ENCODE data around the gene DSTYK.
"Not testable (repeated sequence)": the region's sequence is repeated elsewhere in the genome, so short reads cannot be mapped to it uniquely, and the experiment has no call there.

DSTYK gene

DNA sequence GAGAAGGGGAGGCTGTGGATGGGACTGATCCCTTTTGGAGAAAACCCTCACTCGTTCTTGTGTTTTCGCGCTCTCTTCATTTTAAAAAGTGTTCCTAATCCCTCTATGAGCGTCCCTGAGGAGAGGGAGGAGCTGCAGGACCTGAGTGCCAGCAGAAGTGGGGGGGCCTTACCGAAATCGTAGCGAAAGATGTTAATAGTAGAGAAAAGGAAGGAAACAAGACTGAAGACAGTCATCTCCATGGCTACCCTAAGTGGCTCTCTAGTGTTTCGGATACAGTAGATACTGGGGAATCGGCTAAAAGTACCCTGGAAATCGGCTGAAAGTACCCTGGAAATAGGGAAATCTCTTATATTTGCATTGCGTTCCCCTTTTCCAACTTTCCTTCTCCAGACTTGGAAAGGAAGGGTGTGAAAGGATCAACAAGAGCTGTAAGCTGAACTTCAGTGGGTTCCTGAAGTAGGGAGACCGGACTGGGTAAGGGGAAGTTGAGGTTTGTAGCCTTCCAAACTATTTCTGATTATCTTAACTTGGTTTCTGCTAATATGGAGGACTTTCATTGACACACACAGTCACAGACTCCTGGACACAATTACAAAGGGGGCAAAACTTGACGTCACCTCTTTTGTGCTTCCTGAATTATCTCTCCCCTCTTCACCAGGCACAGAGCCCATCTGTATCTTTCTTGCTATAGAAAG lies 486 bp upstream of the DSTYK start:
- DNase-seq, result no peak

- DNase-seq, result no peak
Measured at GRCh38 chr1:205210756-205211168, 740 bp downstream of the DSTYK start.

- no peak for DNase-seq
Measured at GRCh38 chr1:205208811-205209210, 2.7 kb downstream of the DSTYK start.

- DNase-seq, result no peak
Measured at GRCh38 chr1:205205055-205205454, 6.4 kb downstream of the DSTYK start.

DNA sequence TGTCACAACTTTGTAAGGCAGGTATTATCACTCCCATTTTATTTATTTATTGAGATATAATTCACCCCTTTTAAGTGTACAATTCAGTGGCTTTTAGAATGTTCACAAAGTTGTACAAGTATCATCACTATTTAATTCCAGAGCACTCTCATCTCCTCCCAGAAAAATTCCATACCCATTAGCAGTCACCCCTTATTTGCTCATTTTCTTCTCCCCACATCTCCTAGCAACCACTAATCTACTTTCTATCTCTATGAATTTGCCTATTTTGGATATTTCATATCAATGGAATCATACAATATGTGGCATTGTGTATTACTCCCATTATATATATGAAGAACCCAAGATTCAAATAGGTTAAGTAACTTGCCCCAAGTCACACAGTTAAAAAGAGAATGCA lies 7.0 kb downstream of the DSTYK start:
- DNase-seq, result no peak

- no peak for DNase-seq
Measured at GRCh38 chr1:205199931-205200299, 11.6 kb downstream of the DSTYK start.

- DNase-seq, result peak in 1 of 5 donors; percentile 71
Measured at GRCh38 chr1:205199090-205199930, 12.2 kb downstream of the DSTYK start.

GRCh38 chr1:205192287-205192686 lies 19.2 kb downstream of the DSTYK start:
- no peak for DNase-seq

DNA sequence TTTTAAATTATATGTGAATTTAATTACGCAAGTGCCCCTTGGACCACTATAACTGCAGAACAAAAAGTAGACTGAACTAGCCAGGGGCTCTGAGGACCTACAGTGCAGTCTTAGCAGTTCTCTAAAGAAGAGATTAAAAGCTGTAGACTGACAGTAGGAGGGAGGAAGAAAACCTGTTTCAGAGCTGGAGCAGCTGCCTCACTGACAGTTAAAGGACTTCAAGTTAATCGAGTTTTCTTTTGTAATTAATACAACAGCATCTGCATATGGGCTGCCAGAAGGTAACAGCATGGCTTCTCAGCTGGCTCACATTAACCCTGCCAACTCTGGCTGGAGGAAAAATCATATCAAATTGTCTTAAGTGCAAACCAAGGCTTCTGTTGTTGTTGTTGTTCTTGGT lies 19.9 kb downstream of the DSTYK start:
- DNase-seq, result no peak

GRCh38 chr1:205190845-205191577 lies 20.5 kb downstream of the DSTYK start:
- DNase-seq, result no peak

DNA sequence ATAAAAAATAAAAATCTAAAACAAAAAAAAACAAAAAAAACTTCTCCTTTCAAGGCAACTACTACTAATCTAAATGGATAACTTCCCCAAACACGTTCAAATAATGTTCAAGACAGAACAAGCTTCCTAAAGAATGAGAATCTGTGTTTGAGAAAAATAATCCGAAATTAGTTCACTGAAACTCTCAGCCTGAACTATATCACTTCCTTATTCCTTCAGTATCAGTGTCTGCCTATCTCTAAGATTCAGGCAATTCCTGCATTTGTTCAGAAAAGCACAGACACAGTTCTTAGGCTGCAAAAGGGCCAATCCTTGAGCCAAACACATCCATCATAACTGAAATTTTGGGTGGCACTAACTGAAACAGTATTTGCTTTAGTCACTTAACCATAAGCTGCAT lies 22.4 kb downstream of the DSTYK start:
- DNase-seq, result no peak

GRCh38 chr1:205188596-205188995 lies 22.9 kb downstream of the DSTYK start:
- no peak for DNase-seq

GRCh38 chr1:205188098-205188497 lies 23.4 kb downstream of the DSTYK start:
- no peak for DNase-seq

- no peak for DNase-seq
Measured at GRCh38 chr1:205187420-205187819, 24.1 kb downstream of the DSTYK start.

DNA sequence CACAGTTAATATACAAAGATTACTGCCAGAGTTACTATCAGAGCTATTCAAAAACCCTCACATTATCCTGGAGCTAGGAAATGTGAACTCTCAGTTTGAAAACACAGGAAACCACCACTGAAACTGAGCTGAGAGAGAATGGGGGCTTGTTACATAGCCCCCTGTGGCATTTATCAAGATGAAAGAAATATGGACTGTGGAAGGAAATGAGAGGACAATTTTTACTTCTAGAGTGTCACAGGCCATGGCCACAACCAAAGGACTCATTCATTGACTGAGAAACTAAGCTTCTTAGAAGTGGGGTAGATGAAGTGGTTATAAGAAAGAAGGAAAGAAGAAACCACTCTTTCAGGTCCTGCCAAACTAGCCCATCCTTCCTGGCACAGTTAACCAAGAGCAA lies 25.3 kb downstream of the DSTYK start:
- DNase-seq, result peak in 1 of 5 donors; percentile 78

DNA sequence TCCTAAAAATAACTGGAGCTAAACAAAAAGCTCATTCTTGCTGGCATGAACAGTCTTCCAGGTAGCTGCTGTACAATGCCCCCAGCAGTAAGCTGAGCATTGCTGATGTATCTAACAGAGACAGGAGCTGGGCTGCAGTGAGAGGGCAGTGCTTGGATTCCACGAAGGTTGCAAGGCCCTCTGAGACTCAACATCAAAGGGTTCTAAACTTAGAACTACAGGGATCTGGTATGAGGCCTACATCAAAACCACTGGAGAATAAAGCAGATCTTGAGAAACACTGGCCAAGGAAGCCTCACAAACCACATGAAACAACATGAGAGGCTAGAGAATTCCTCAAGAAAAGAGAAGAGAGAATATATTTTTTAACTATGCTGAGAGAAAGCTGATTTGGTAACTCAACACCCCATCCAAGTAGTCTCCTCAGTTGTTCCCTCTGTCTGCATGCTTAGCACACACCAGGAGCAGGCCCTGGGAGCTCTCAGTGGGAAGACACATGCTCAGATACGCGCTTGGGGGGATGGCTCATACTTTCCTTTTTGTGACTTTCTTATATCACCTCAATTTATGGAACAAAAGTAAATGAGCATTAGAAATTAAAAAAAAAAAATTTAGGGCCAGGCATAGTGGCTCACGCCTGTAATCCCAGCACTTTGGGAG lies 27.7 kb downstream of the DSTYK start:
- no peak for DNase-seq

DNA sequence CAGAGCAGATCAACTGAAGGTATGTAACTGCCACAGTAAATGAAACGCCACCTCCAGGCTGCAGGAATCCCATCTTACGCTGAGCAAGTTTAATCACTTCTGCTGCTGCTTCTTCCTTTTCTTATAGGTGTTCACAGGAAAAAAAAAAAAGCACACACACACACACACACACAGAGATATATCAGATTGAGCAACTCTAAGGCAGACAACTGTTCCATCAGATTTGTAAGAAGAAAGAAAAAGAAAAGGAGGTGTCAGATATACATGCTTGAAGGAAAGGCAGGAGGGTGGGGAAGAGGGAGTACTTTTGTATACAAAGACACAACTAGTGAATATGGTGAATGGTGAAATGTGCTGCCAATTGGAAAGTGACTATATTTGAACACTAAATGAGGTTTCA lies 28.6 kb downstream of the DSTYK start:
- no peak for DNase-seq

DNA sequence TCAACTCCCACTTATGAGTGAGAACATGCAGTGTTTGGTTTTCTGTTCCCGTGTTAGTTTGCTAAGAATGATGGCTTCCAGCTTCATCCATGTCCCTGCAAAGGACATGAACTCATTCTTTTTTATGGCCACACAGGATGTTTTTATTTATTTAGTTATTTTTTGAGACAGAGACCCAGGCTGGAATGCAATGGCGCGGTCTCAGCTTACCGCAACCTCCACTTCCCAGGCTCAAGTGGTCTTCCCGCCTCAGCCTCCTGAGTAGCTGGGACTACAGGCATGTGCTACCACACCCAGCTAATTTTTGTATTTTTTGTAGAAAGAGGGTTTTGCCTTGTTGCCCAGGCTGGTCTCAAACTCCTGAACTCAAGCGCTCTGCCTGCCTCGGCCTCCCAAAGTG lies 31.2 kb downstream of the DSTYK start:
- not testable (repeated sequence) for DNase-seq

DNA sequence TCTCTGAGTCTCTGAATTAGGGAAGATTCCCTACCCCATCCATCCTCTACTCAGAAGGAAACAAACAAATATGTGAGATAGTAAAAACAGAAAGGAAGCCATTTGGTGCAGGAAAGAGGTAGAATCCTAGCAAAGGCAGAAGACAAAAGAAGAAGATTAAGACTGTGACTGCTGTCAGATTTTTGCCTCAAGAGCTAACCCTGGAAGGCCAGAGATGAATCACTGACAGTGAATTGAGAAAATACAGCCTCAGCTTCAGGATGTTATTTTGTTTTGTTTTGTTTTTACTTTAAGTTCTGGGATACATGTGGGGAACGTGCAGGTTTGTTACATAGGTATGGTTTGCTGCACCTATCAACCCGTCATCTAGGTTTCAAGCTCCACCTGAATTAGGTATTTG lies 31.7 kb downstream of the DSTYK start:
- no peak for DNase-seq

- DNase-seq, result peak in 1 of 5 donors; percentile 25
Measured at GRCh38 chr1:205172729-205173366, 38.7 kb downstream of the DSTYK start.

GRCh38 chr1:205171369-205171768 lies 40.1 kb downstream of the DSTYK start:
- DNase-seq, result peak in 1 of 5 donors; percentile 34

DNA sequence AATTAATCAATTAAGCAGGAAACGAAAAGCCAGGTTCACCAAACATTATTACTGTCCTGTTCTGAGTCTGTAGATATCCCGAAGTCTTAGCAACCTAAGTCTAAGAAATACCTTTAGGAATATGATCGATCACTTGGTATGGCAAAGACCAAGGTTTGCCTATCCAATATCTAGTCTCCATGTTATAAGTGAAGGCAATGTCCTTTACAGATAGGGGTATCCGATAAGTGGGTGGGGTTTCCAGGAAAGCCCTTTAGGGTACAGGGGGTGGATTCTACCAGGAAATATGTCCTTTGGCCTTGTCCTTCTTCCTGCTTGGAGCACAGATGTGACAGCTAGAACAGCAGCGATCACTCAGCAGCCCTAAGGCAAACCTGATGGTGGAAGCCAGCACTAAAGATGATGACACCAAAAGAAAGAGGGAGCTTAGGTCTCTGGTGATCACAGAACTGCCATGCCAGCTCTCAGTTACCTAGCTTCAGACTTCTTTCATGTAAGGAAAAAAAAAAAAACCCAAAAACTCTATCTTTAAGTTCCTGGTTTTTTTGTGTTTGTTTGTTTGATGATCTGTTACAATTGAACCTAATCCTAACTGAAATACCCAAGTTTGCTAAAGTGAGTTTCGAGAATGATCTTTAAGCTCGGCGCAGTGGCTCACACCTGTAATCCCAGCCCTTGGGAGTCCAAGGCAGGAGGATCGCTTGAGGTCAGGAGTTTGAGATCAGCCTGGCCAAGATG lies 40.8 kb downstream of the DSTYK start:
- no peak for DNase-seq

Data from T-helper 1 cell (primary cell).